GM19395 (cell line): ENCODE data around the gene IGFBP1.
"Not testable (repeated sequence)": the region's sequence is repeated elsewhere in the genome, so short reads cannot be mapped to it uniquely, and the experiment has no call there.

Experiments used
- ATAC-seq: cut with Tn5 transposase; IDR thresholded peaks from one replicate; pipeline ENCODE4 v1.9.1; 2021; ENCODE audit warnings: mild to moderate bottlenecking, moderate library complexity; ENCODE audit not compliant: unreplicated experiment

Gene IGFBP1

GRCh38 chr7:45888185-45888992 is at the start of gene IGFBP1:
TSS of gene IGFBP1 (plus strand) at chr7:45888488. CDS start at chr7:45888653, 165 bp downstream.
- ATAC-seq = no peak

GRCh38 chr7:45838852-45839251 is 49.4 kb upstream of the IGFBP1 start:
- ATAC-seq = not testable (repeated sequence)

GRCh38 chr7:45841926-45842717 is 46.2 kb upstream of the IGFBP1 start:
- not testable (repeated sequence) for ATAC-seq

- ATAC-seq = not testable (repeated sequence)
These were observed 41.8 kb upstream of the IGFBP1 start for GRCh38 chr7:45846536-45846935.

- ATAC-seq = not testable (repeated sequence)
These were observed 39.6 kb upstream of the IGFBP1 start for GRCh38 chr7:45848734-45849133.

GRCh38 chr7:45852984-45853383 is 35.3 kb upstream of the IGFBP1 start:
- not testable (repeated sequence) for ATAC-seq

GRCh38 chr7:45853491-45853890 is 34.8 kb upstream of the IGFBP1 start:
- not testable (repeated sequence) for ATAC-seq

- not testable (repeated sequence) for ATAC-seq
These were observed 32.6 kb upstream of the IGFBP1 start for GRCh38 chr7:45855680-45856079.

GRCh38 chr7:45856888-45857287 is 31.4 kb upstream of the IGFBP1 start:
- not testable (repeated sequence) for ATAC-seq

GRCh38 chr7:45863715-45864114 is 24.6 kb upstream of the IGFBP1 start:
- no peak for ATAC-seq

GRCh38 chr7:45865594-45866410 is 22.5 kb upstream of the IGFBP1 start:
- ATAC-seq = no peak

GRCh38 chr7:45867471-45867870 is 20.8 kb upstream of the IGFBP1 start:
- ATAC-seq = no peak

- ATAC-seq = no peak
These were observed 18.9 kb upstream of the IGFBP1 start for GRCh38 chr7:45869426-45869825.

GRCh38 chr7:45872116-45873034 is 15.9 kb upstream of the IGFBP1 start:
- no peak for ATAC-seq

GRCh38 chr7:45873035-45873354 is 15.3 kb upstream of the IGFBP1 start, which contains the start of gene CCDC201:
TSS of gene CCDC201 (minus strand) at chr7:45873082. CDS start at chr7:45873007, 75 bp downstream.
- no peak for ATAC-seq

GRCh38 chr7:45873355-45873754 is 14.9 kb upstream of the IGFBP1 start:
- ATAC-seq = no peak

GRCh38 chr7:45874408-45875131 is 13.7 kb upstream of the IGFBP1 start:
- no peak for ATAC-seq

GRCh38 chr7:45876519-45876918 is 11.8 kb upstream of the IGFBP1 start:
- ATAC-seq = no peak

- no peak for ATAC-seq
These were observed 9.7 kb upstream of the IGFBP1 start for GRCh38 chr7:45878457-45879144.
